ENCODE results near the gene RFX8.
"Not testable (repeated sequence)": the region's sequence is repeated elsewhere in the genome, so short reads cannot be mapped to it uniquely, and the experiment has no call there.

Gene RFX8

GRCh38 chr2:101379091-101379490 lies 95.8 kb downstream of the RFX8 start:
- DNase-seq (ENCODE audit: low read depth), result no peak

- no peak for DNase-seq (ENCODE audit: low read depth)
Observed at GRCh38 chr2:101375653-101376052, 99.3 kb downstream of the RFX8 start.

- DNase-seq (ENCODE audit: low read depth), result no peak
Observed at GRCh38 chr2:101374821-101375561, 99.9 kb downstream of the RFX8 start.

- DNase-seq (ENCODE audit: low read depth), result no peak
Observed at GRCh38 chr2:101372792-101373191, 102.1 kb downstream of the RFX8 start.

- DNase-seq (ENCODE audit: low read depth), result no peak
Observed at GRCh38 chr2:101371636-101372035, 103.3 kb downstream of the RFX8 start.

GRCh38 chr2:101369100-101369499 lies 105.8 kb downstream of the RFX8 start:
- DNase-seq (ENCODE audit: low read depth), result no peak

GRCh38 chr2:101368376-101368775 lies 106.5 kb downstream of the RFX8 start:
- no peak for DNase-seq (ENCODE audit: low read depth)

- DNase-seq (ENCODE audit: low read depth), result no peak
Observed at GRCh38 chr2:101367508-101367907, 107.4 kb downstream of the RFX8 start.

GRCh38 chr2:101364878-101365277 lies 110.0 kb downstream of the RFX8 start:
- no peak for DNase-seq (ENCODE audit: low read depth)

- DNase-seq (ENCODE audit: low read depth), result no peak
Observed at GRCh38 chr2:101362777-101363176, 112.1 kb downstream of the RFX8 start.

GRCh38 chr2:101362316-101362715 lies 112.6 kb downstream of the RFX8 start:
- DNase-seq (ENCODE audit: low read depth), result no peak

GRCh38 chr2:101361522-101361921 lies 113.4 kb downstream of the RFX8 start:
- no peak for DNase-seq (ENCODE audit: low read depth)

GRCh38 chr2:101361121-101361520 lies 113.8 kb downstream of the RFX8 start:
- no peak for DNase-seq (ENCODE audit: low read depth)

GRCh38 chr2:101360232-101360631 lies 114.7 kb downstream of the RFX8 start:
- DNase-seq (ENCODE audit: low read depth), result no peak

- DNase-seq (ENCODE audit: low read depth), result no peak
Observed at GRCh38 chr2:101359410-101359954, 115.4 kb downstream of the RFX8 start.

GRCh38 chr2:101357376-101357775 lies 117.5 kb downstream of the RFX8 start:
- DNase-seq (ENCODE audit: low read depth), result no peak

- no peak for DNase-seq (ENCODE audit: low read depth)
Observed at GRCh38 chr2:101356521-101356920, 118.4 kb downstream of the RFX8 start.

GRCh38 chr2:101356055-101356454 lies 118.9 kb downstream of the RFX8 start:
- no peak for DNase-seq (ENCODE audit: low read depth)

GRCh38 chr2:101355401-101356054 lies 119.4 kb downstream of the RFX8 start:
- DNase-seq (ENCODE audit: low read depth), result no peak

GRCh38 chr2:101354420-101355311 lies 120.2 kb downstream of the RFX8 start:
- no peak for DNase-seq (ENCODE audit: low read depth)

- DNase-seq (ENCODE audit: low read depth), result not testable (repeated sequence)
Observed at GRCh38 chr2:101352631-101353030, 122.3 kb downstream of the RFX8 start.

GRCh38 chr2:101351207-101351606 lies 123.7 kb downstream of the RFX8 start:
- DNase-seq (ENCODE audit: low read depth), result no peak

Measured in activated T-cell treated with anti-CD3 and anti-CD28 coated beads for 24 hours (primary cell).